Vagina (tissue), 2 donors: ENCODE results near the gene NRAP.

Source experiments
- POLR2A ChIP-seq, 2 donors: fragments of 450-650 bp; IDR thresholded peaks; one replicate each; pipeline ENCODE4 v1.6.1; 2017; ENCODE audit warnings: antibody characterized with exemption in 2 of 2, mild to moderate bottlenecking in 2 of 2, moderate library complexity in 2 of 2
- POLR2AphosphoS5 ChIP-seq, 2 donors: sonication (generic); formaldehyde crosslinking; IDR thresholded peaks; one replicate each; pipeline ENCODE4 v1.9.0; 2017; ENCODE audit warnings: antibody characterized with exemption in 2 of 2, mild to moderate bottlenecking in 2 of 2, low read depth in 1 of 2; ENCODE audit not compliant: insufficient read depth in 1 of 2
- TF ChIP-seq, protein P1 (sequence below), 3 experiments: fragments of 450-650 bp in 2 of 3; fragments of 200-600 bp in 1 of 3; sonication (generic) in 1 of 3; IDR thresholded peaks; one replicate each; pipeline ENCODE4 v1.5.1; 2017 to 2019; ENCODE audit warnings: antibody characterized with exemption in 3 of 3, mild to moderate bottlenecking in 2 of 3, moderate library complexity in 2 of 3

GRCh38 chr10:113695691-113696090 lies 31.9 kb upstream of the NRAP start:
- TF ChIP-seq, protein P1, sequence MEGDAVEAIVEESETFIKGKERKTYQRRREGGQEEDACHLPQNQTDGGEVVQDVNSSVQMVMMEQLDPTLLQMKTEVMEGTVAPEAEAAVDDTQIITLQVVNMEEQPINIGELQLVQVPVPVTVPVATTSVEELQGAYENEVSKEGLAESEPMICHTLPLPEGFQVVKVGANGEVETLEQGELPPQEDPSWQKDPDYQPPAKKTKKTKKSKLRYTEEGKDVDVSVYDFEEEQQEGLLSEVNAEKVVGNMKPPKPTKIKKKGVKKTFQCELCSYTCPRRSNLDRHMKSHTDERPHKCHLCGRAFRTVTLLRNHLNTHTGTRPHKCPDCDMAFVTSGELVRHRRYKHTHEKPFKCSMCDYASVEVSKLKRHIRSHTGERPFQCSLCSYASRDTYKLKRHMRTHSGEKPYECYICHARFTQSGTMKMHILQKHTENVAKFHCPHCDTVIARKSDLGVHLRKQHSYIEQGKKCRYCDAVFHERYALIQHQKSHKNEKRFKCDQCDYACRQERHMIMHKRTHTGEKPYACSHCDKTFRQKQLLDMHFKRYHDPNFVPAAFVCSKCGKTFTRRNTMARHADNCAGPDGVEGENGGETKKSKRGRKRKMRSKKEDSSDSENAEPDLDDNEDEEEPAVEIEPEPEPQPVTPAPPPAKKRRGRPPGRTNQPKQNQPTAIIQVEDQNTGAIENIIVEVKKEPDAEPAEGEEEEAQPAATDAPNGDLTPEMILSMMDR (IDR thresholded peaks at IDR 0.05) = no peak
- TF ChIP-seq POLR2AphosphoS5 (IDR thresholded peaks at IDR 0.05; ENCODE audit: insufficient read depth in 1 of 2, low read depth in 1 of 2) = no peak
- TF ChIP-seq POLR2A (IDR thresholded peaks at IDR 0.05) = no peak
